Measurements from ENCODE around the gene GPC5. TPM values are rescaled to one million over a fixed set of nuclear protein-coding genes. Genes with fewer than 3 reads are reported as not detected.

GPC5 gene
- total and polyA plus RNA-seq, 4 donors, result 15.2 to 54.4 (median 24.0) TPM

- no peak for DNase-seq (ENCODE audit: low read depth in 4 of 6, low spot score in 6 of 6)
- H3K27me3 ChIP-seq (ENCODE audit: control insufficient read depth, insufficient read depth, low read length), result no peaks in the 10 kb centered on the region
- H3K9me3 ChIP-seq (ENCODE audit: control insufficient read depth, insufficient read depth, low read length), result no peaks in the 10 kb centered on the region
- H3K4me3 ChIP-seq (ENCODE audit: low read depth, low read length), result no peak overlapping the region
- WGBS (ENCODE audit: insufficient coverage), result no CpG with 5 or more reads among the region's 4 CpGs
- no peaks in the 10 kb centered on the region for H3K4me1 ChIP-seq (ENCODE audit: control insufficient read depth, insufficient read depth, low read length)
- no peak overlapping the region for H3K27ac ChIP-seq (ENCODE audit: low read depth, low read length)
- H3K36me3 ChIP-seq (ENCODE audit: control insufficient read depth, insufficient read depth, low read length), result no peaks in the 10 kb centered on the region
These were observed 991.8 kb downstream of the GPC5 start for GRCh38 chr13:92390217-92390616.

- H3K4me1 ChIP-seq (ENCODE audit: control insufficient read depth, insufficient read depth, low read length), result no peaks in the 10 kb centered on the region
- no peaks in the 10 kb centered on the region for H3K27me3 ChIP-seq (ENCODE audit: control insufficient read depth, insufficient read depth, low read length)
- DNase-seq (ENCODE audit: low read depth in 4 of 6, low spot score in 6 of 6), result no peak
- H3K9me3 ChIP-seq (ENCODE audit: control insufficient read depth, insufficient read depth, low read length), result no peaks in the 10 kb centered on the region
- no CpG with 5 or more reads among the region's 3 CpGs for WGBS (ENCODE audit: insufficient coverage)
- no peak overlapping the region for H3K27ac ChIP-seq (ENCODE audit: low read depth, low read length)
- H3K36me3 ChIP-seq (ENCODE audit: control insufficient read depth, insufficient read depth, low read length), result no peaks in the 10 kb centered on the region
- no peak overlapping the region for H3K4me3 ChIP-seq (ENCODE audit: low read depth, low read length)
These were observed 1005.2 kb downstream of the GPC5 start for GRCh38 chr13:92403606-92404005.

- H3K27me3 ChIP-seq (ENCODE audit: control insufficient read depth, insufficient read depth, low read length), result no peaks in the 10 kb centered on the region
- no peaks in the 10 kb centered on the region for H3K4me1 ChIP-seq (ENCODE audit: control insufficient read depth, insufficient read depth, low read length)
- no peak overlapping the region for H3K4me3 ChIP-seq (ENCODE audit: low read depth, low read length)
- 76% methylated on average over 4 of the region's 7 CpGs for WGBS (ENCODE audit: insufficient coverage)
- no peaks in the 10 kb centered on the region for H3K9me3 ChIP-seq (ENCODE audit: control insufficient read depth, insufficient read depth, low read length)
- no peak for DNase-seq (ENCODE audit: low read depth in 4 of 6, low spot score in 6 of 6)
- no peaks in the 10 kb centered on the region for H3K36me3 ChIP-seq (ENCODE audit: control insufficient read depth, insufficient read depth, low read length)
- no peak overlapping the region for H3K27ac ChIP-seq (ENCODE audit: low read depth, low read length)
These were observed 1009.4 kb downstream of the GPC5 start for GRCh38 chr13:92407858-92408257.

- Histone ChIP-seq H3K27ac (ENCODE audit: low read depth, low read length) (no peak overlapping the region), H3K4me3 (ENCODE audit: low read depth, low read length) (no peak overlapping the region), H3K4me1 (ENCODE audit: control insufficient read depth, insufficient read depth, low read length) (no peaks in the 10 kb centered on the region), H3K9me3 (ENCODE audit: control insufficient read depth, insufficient read depth, low read length) (no peaks in the 10 kb centered on the region), H3K36me3 (ENCODE audit: control insufficient read depth, insufficient read depth, low read length) (no peaks in the 10 kb centered on the region), H3K27me3 (ENCODE audit: control insufficient read depth, insufficient read depth, low read length) (no peaks in the 10 kb centered on the region)
- no CpG with 5 or more reads among the region's 3 CpGs for WGBS (ENCODE audit: insufficient coverage)
- peak in 1 of 6 donors; percentile 10 for DNase-seq (ENCODE audit: low read depth in 4 of 6, low spot score in 6 of 6)
These were observed 1014.1 kb downstream of the GPC5 start for GRCh38 chr13:92412481-92412880.

- no CpG with 5 or more reads among the region's 1 CpG for WGBS (ENCODE audit: insufficient coverage)
These were observed 1014.6 kb downstream of the GPC5 start for GRCh38 chr13:92412996-92413395.

GRCh38 chr13:92413452-92413851, 1015.0 kb downstream of the GPC5 start:
- Histone ChIP-seq H3K27me3 (ENCODE audit: control insufficient read depth, insufficient read depth, low read length) (no peaks in the 10 kb centered on the region), H3K9me3 (ENCODE audit: control insufficient read depth, insufficient read depth, low read length) (no peaks in the 10 kb centered on the region), H3K4me3 (ENCODE audit: low read depth, low read length) (no peak overlapping the region), H3K27ac (ENCODE audit: low read depth, low read length) (no peak overlapping the region), H3K36me3 (ENCODE audit: control insufficient read depth, insufficient read depth, low read length) (no peaks in the 10 kb centered on the region), H3K4me1 (ENCODE audit: control insufficient read depth, insufficient read depth, low read length) (no peaks in the 10 kb centered on the region)
- DNase-seq (ENCODE audit: low read depth in 4 of 6, low spot score in 6 of 6), result no peak
- WGBS (ENCODE audit: insufficient coverage), result 86% methylated on average over 1 of the region's 3 CpGs

More at GRCh38 chr13:92412996-92413395, 1014.6 kb downstream of the GPC5 start:
- no peak for DNase-seq (ENCODE audit: low read depth in 4 of 6, low spot score in 6 of 6)
- Histone ChIP-seq H3K27me3 (ENCODE audit: control insufficient read depth, insufficient read depth, low read length) (no peaks in the 10 kb centered on the region), H3K36me3 (ENCODE audit: control insufficient read depth, insufficient read depth, low read length) (no peaks in the 10 kb centered on the region), H3K27ac (ENCODE audit: low read depth, low read length) (no peak overlapping the region), H3K4me1 (ENCODE audit: control insufficient read depth, insufficient read depth, low read length) (no peaks in the 10 kb centered on the region), H3K4me3 (ENCODE audit: low read depth, low read length) (no peak overlapping the region), H3K9me3 (ENCODE audit: control insufficient read depth, insufficient read depth, low read length) (no peaks in the 10 kb centered on the region)

GRCh38 chr13:92414851-92415250, 1016.4 kb downstream of the GPC5 start:
- no peak overlapping the region for H3K4me3 ChIP-seq (ENCODE audit: low read depth, low read length)
- no peaks in the 10 kb centered on the region for H3K27me3 ChIP-seq (ENCODE audit: control insufficient read depth, insufficient read depth, low read length)
- no peak for DNase-seq (ENCODE audit: low read depth in 4 of 6, low spot score in 6 of 6)
- WGBS (ENCODE audit: insufficient coverage), result 100% methylated on average over 1 of the region's 4 CpGs
- H3K36me3 ChIP-seq (ENCODE audit: control insufficient read depth, insufficient read depth, low read length), result no peaks in the 10 kb centered on the region
- H3K4me1 ChIP-seq (ENCODE audit: control insufficient read depth, insufficient read depth, low read length), result no peaks in the 10 kb centered on the region
- H3K9me3 ChIP-seq (ENCODE audit: control insufficient read depth, insufficient read depth, low read length), result no peaks in the 10 kb centered on the region
- H3K27ac ChIP-seq (ENCODE audit: low read depth, low read length), result no peak overlapping the region

GRCh38 chr13:92415781-92416180, 1017.4 kb downstream of the GPC5 start:
- Histone ChIP-seq H3K27me3 (ENCODE audit: control insufficient read depth, insufficient read depth, low read length) (no peaks in the 10 kb centered on the region), H3K4me3 (ENCODE audit: low read depth, low read length) (no peak overlapping the region), H3K27ac (ENCODE audit: low read depth, low read length) (no peak overlapping the region), H3K4me1 (ENCODE audit: control insufficient read depth, insufficient read depth, low read length) (no peaks in the 10 kb centered on the region), H3K9me3 (ENCODE audit: control insufficient read depth, insufficient read depth, low read length) (no peaks in the 10 kb centered on the region), H3K36me3 (ENCODE audit: control insufficient read depth, insufficient read depth, low read length) (no peaks in the 10 kb centered on the region)
- peak in 1 of 6 donors; percentile 38 for DNase-seq (ENCODE audit: low read depth in 4 of 6, low spot score in 6 of 6)

- Histone ChIP-seq H3K4me1 (ENCODE audit: control insufficient read depth, insufficient read depth, low read length) (no peaks in the 10 kb centered on the region), H3K36me3 (ENCODE audit: control insufficient read depth, insufficient read depth, low read length) (no peaks in the 10 kb centered on the region), H3K27me3 (ENCODE audit: control insufficient read depth, insufficient read depth, low read length) (no peaks in the 10 kb centered on the region), H3K27ac (ENCODE audit: low read depth, low read length) (no peak overlapping the region), H3K4me3 (ENCODE audit: low read depth, low read length) (no peak overlapping the region), H3K9me3 (ENCODE audit: control insufficient read depth, insufficient read depth, low read length) (no peaks in the 10 kb centered on the region)
- 41% methylated on average over 2 of the region's 5 CpGs for WGBS (ENCODE audit: insufficient coverage)
- peak in 1 of 6 donors; percentile 54 for DNase-seq (ENCODE audit: low read depth in 4 of 6, low spot score in 6 of 6)
These were observed 1020.5 kb downstream of the GPC5 start for GRCh38 chr13:92418818-92419412.

GRCh38 chr13:92429231-92429630, 1030.8 kb downstream of the GPC5 start:
- no peaks in the 10 kb centered on the region for H3K4me1 ChIP-seq (ENCODE audit: control insufficient read depth, insufficient read depth, low read length)
- H3K9me3 ChIP-seq (ENCODE audit: control insufficient read depth, insufficient read depth, low read length), result no peaks in the 10 kb centered on the region
- no peak for DNase-seq (ENCODE audit: low read depth in 4 of 6, low spot score in 6 of 6)
- no peak overlapping the region for H3K27ac ChIP-seq (ENCODE audit: low read depth, low read length)
- H3K36me3 ChIP-seq (ENCODE audit: control insufficient read depth, insufficient read depth, low read length), result no peaks in the 10 kb centered on the region
- H3K4me3 ChIP-seq (ENCODE audit: low read depth, low read length), result no peak overlapping the region
- no peaks in the 10 kb centered on the region for H3K27me3 ChIP-seq (ENCODE audit: control insufficient read depth, insufficient read depth, low read length)
- no CpG with 5 or more reads among the region's 2 CpGs for WGBS (ENCODE audit: insufficient coverage)

Data from spinal cord (tissue), 10 donors.